ENCODE measurements around the gene CACNA1C.

DNA sequence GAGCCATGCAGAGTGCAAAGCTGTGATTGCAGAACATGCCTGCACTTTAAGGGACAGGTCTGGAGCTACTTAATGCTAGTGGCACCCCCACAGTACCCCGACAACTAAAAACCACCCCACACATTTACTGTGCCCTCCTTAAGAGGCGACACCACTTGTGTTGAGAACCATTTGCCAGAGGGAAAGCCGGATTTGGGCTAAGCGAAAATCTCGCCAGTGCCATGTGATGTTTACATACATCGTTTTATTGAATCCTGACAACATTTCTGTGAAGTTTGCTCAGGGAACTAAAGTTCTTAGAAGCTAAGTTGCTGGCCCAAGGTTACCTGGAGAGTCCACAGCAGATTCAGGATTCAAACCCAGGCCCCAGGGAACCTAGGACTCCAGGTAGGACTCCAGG, 623.0 kb downstream of the CACNA1C start:
- TF ChIP-seq, protein P1, sequence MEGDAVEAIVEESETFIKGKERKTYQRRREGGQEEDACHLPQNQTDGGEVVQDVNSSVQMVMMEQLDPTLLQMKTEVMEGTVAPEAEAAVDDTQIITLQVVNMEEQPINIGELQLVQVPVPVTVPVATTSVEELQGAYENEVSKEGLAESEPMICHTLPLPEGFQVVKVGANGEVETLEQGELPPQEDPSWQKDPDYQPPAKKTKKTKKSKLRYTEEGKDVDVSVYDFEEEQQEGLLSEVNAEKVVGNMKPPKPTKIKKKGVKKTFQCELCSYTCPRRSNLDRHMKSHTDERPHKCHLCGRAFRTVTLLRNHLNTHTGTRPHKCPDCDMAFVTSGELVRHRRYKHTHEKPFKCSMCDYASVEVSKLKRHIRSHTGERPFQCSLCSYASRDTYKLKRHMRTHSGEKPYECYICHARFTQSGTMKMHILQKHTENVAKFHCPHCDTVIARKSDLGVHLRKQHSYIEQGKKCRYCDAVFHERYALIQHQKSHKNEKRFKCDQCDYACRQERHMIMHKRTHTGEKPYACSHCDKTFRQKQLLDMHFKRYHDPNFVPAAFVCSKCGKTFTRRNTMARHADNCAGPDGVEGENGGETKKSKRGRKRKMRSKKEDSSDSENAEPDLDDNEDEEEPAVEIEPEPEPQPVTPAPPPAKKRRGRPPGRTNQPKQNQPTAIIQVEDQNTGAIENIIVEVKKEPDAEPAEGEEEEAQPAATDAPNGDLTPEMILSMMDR (conservative IDR thresholded peaks at IDR 0.05), result no peak
- no peak for TF ChIP-seq EZH2 (IDR thresholded peaks at IDR 0.05; ENCODE audit: low read depth)

Data from PC-9 (cell line).